K562 (cell line): Measurements from ENCODE around the gene TSEN34. TPM values are rescaled to one million over a fixed set of nuclear protein-coding genes. Genes with fewer than 3 reads are reported as not detected.

Experiments
- CCNT2 ChIP-seq: IDR thresholded peaks from 2 replicates; pipeline ENCODE4 v1.6.1; 2011; ENCODE audit warnings: borderline replicate concordance, low read depth, mild to moderate bottlenecking, moderate library complexity, mixed read lengths, low read length; ENCODE audit not compliant: insufficient read length; ENCODE audit errors: extremely low read depth
- EHMT2 ChIP-seq: fragments of 450-650 bp; IDR thresholded peaks from 2 replicates; pipeline ENCODE4 v1.6.1; 2018; ENCODE audit warnings: antibody characterized with exemption
- GABPB2 ChIP-seq: fragments of 250-450 bp; sonication (Bioruptor Pico); conservative IDR thresholded peaks from 2 replicates; pipeline ENCODE4 v1.5.1; 2021; ENCODE audit warnings: mild to moderate bottlenecking
- MAFF ChIP-seq: IDR thresholded peaks from 2 replicates; pipeline ENCODE4 v1.6.1; 2012; ENCODE audit warnings: low read length, improper control_type of control experiment
- MIER1 ChIP-seq: fragments of 450-650 bp; IDR thresholded peaks from 2 replicates; pipeline ENCODE4 v1.6.1; 2016; ENCODE audit warnings: antibody characterized with exemption, mild to moderate bottlenecking, low read depth
- NELFE ChIP-seq: IDR thresholded peaks from 2 replicates; pipeline ENCODE4 v1.6.1; 2011; ENCODE audit warnings: mild to moderate bottlenecking; ENCODE audit not compliant: insufficient read depth, insufficient read length
- NFXL1 ChIP-seq: fragments of 450-650 bp; formaldehyde crosslinking; IDR thresholded peaks from 2 replicates; pipeline ENCODE4 v1.4.0; 2021; ENCODE audit warnings: mild to moderate bottlenecking
- NR4A1 ChIP-seq, 2 experiments: fragments of 250-450 bp in 1 of 2; fragments of 450-650 bp in 1 of 2; sonication (Bioruptor Pico) in 1 of 2; IDR thresholded peaks; 2 replicates each; pipeline versions ENCODE4 v1.4.0 to v1.6.1; 2016 to 2020; ENCODE audit warnings: mild to moderate bottlenecking in 2 of 2, missing compliant biosample characterization in 1 of 2, missing genetic modification characterization in 1 of 2, moderate library complexity in 1 of 2
- PHTF2 ChIP-seq: fragments of 250-450 bp; sonication (Bioruptor Pico); IDR thresholded peaks from 2 replicates; pipeline ENCODE4 v1.5.0; 2021; ENCODE audit warnings: mild to moderate bottlenecking
- PML ChIP-seq: IDR thresholded peaks from 2 replicates; pipeline ENCODE4 v1.6.1; 2012; ENCODE audit warnings: low read length, inconsistent platforms
- RAD21 ChIP-seq, 2 experiments: fragments of 250-450 bp in 1 of 2; fragments of 450-650 bp in 1 of 2; sonication (Bioruptor Pico) in 1 of 2; formaldehyde crosslinking in 1 of 2; IDR thresholded peaks in 1 of 2; conservative IDR thresholded peaks in 1 of 2; 2 replicates each; pipeline versions ENCODE4 v1.4.0 to v1.8.0; 2020 to 2022; ENCODE audit warnings: mild to moderate bottlenecking in 2 of 2, moderate library complexity in 1 of 2
- RBM22 ChIP-seq: fragments of 200-400 bp; formaldehyde crosslinking; IDR thresholded peaks from 2 replicates; pipeline ENCODE4 v1.6.1; 2018; ENCODE audit warnings: low read length, low read depth; ENCODE audit not compliant: poor library complexity, severe bottlenecking
- SETDB1 ChIP-seq: IDR thresholded peaks from one replicate; pipeline ENCODE4 v1.6.1; 2012; ENCODE audit warnings: low read length, control low read depth, inconsistent platforms
- SIX5 ChIP-seq, 2 experiments: IDR thresholded peaks; 2 replicates each; pipeline ENCODE4 v1.6.1; 2011; ENCODE audit warnings: low read length in 2 of 2, borderline replicate concordance in 1 of 2, low read depth in 1 of 2, mild to moderate bottlenecking in 1 of 2, moderate library complexity in 1 of 2; ENCODE audit not compliant: insufficient read depth in 1 of 2
- SREBF2 ChIP-seq: sonication (generic); formaldehyde crosslinking; IDR thresholded peaks from 2 replicates; pipeline ENCODE4 v1.4.0; 2020; ENCODE audit warnings: mild to moderate bottlenecking, missing genetic modification reagents
- TAL1 ChIP-seq: fragments of 450-650 bp; IDR thresholded peaks from 2 replicates; pipeline ENCODE4 v1.6.1; 2016; ENCODE audit warnings: mild to moderate bottlenecking
- ZKSCAN8 ChIP-seq: fragments of 200-800 bp; sonication (Bioruptor generic); IDR thresholded peaks from 2 replicates; pipeline ENCODE4 v1.6.1; 2016; ENCODE audit warnings: missing genetic modification characterization, missing compliant biosample characterization
- polyA plus RNA-seq, 8 experiments: library from polyadenylated mRNA; depleted of rRNA in 4 of 8; stranded (reverse) in 5 of 8; unstranded in 3 of 8; fragments of >200 nt; fragmentation: Nextera tagmentation in 2 of 8; fragmentation: Illumina TruSeq in 1 of 8; extraction: Ambion mirVana in 2 of 8; extraction: Trizol in 1 of 8; gene quantifications; 2 replicates each; pipeline versions ENCODE4 v1.2.1 to v1.2.3, GENCODE V29; 2011 to 2014; ENCODE audit warnings: inconsistent platforms in 1 of 8, missing spikeins in 1 of 8
- total RNA-seq, 7 experiments: library from RNA; depleted of rRNA in 6 of 7; stranded (reverse); fragments of >200 nt in 6 of 7; fragmentation: Illumina TruSeq in 2 of 7; extraction: Trizol in 2 of 7; gene quantifications; 2 replicates each; pipeline versions ENCODE4 v1.2.1 to v1.2.3, GENCODE V29; 2011 to 2021; ENCODE audit warnings: low replicate concordance in 1 of 7
- TF ChIP-seq, protein P1 (sequence below): sonication (generic); formaldehyde crosslinking; IDR thresholded peaks from 2 replicates; pipeline ENCODE4 v1.8.1; 2023; ENCODE audit warnings: mild to moderate bottlenecking, missing genetic modification reagents
- TF ChIP-seq, protein P2 (sequence below): fragments of 250-450 bp; sonication (Bioruptor Pico); IDR thresholded peaks from 2 replicates; pipeline ENCODE4 v1.5.0; 2022; ENCODE audit warnings: mild to moderate bottlenecking
- TF ChIP-seq, protein P3 (sequence below): fragments of 250-450 bp; sonication (Bioruptor Pico); IDR thresholded peaks from 2 replicates; pipeline ENCODE4 v1.5.1; 2021; ENCODE audit warnings: mild to moderate bottlenecking
- TF ChIP-seq, protein P4 (sequence below): fragments of 450-650 bp; formaldehyde crosslinking; IDR thresholded peaks from 2 replicates; pipeline ENCODE4 v1.4.0; 2022; ENCODE audit warnings: missing genetic modification characterization

The TSEN34 gene
- total and polyA plus RNA-seq, 9 of the 15 experiments (the other 6 are each of a cell fraction or from before 2014, with no cell fraction given): 3.1 to 57.6 (median 29.5) TPM

DNA sequence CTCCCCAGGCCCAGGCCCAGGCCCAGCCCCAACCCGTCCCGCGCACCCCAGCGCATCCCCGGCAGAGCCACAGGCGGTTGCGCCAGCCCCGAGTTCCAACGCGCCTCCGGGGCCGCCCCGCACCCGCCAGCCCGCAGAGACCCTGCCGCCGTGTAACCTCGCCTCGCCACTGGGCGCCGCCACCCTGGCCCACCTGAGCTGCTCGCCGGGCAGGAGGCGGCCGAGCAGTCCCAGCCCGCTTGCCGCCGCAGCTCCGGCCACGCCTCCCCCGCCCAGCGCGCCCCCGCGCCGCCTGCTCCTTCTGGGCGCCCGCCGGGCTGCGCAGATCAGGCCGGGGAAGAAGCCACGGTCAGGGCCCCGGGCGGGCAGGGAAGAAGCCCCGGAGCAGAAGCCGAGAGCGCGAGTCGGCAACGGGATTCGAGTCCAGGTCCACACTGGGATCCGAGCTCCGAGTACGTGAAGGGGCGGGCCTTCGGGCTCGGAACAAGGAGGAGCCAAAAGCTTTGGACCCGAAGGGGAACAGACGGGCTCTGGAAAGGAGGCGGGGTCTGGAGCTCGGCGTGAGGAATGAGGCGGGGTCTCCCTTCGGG is 1.9 kb upstream of the TSEN34 start, which contains the start of gene MBOAT7 (continued):
- TF ChIP-seq, protein P1, sequence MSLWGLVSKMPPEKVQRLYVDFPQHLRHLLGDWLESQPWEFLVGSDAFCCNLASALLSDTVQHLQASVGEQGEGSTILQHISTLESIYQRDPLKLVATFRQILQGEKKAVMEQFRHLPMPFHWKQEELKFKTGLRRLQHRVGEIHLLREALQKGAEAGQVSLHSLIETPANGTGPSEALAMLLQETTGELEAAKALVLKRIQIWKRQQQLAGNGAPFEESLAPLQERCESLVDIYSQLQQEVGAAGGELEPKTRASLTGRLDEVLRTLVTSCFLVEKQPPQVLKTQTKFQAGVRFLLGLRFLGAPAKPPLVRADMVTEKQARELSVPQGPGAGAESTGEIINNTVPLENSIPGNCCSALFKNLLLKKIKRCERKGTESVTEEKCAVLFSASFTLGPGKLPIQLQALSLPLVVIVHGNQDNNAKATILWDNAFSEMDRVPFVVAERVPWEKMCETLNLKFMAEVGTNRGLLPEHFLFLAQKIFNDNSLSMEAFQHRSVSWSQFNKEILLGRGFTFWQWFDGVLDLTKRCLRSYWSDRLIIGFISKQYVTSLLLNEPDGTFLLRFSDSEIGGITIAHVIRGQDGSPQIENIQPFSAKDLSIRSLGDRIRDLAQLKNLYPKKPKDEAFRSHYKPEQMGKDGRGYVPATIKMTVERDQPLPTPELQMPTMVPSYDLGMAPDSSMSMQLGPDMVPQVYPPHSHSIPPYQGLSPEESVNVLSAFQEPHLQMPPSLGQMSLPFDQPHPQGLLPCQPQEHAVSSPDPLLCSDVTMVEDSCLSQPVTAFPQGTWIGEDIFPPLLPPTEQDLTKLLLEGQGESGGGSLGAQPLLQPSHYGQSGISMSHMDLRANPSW: no peak
- no peak for TF ChIP-seq MIER1
- TF ChIP-seq SETDB1: no peak
- TF ChIP-seq PML: no peak
- TF ChIP-seq GABPB2 (CRISPR knock-in tag): no peak
- TF ChIP-seq SREBF2 (CRISPR knock-in tag): no peak
- TF ChIP-seq NFXL1: no peak
- no peak for TF ChIP-seq SIX5 (IDR thresholded peaks at IDR 0.05; ENCODE audit: borderline replicate concordance in 1 of 2, insufficient read depth in 1 of 2, low read depth in 1 of 2, low read length in 2 of 2)
- no peak for TF ChIP-seq NELFE
- TF ChIP-seq, protein P2, sequence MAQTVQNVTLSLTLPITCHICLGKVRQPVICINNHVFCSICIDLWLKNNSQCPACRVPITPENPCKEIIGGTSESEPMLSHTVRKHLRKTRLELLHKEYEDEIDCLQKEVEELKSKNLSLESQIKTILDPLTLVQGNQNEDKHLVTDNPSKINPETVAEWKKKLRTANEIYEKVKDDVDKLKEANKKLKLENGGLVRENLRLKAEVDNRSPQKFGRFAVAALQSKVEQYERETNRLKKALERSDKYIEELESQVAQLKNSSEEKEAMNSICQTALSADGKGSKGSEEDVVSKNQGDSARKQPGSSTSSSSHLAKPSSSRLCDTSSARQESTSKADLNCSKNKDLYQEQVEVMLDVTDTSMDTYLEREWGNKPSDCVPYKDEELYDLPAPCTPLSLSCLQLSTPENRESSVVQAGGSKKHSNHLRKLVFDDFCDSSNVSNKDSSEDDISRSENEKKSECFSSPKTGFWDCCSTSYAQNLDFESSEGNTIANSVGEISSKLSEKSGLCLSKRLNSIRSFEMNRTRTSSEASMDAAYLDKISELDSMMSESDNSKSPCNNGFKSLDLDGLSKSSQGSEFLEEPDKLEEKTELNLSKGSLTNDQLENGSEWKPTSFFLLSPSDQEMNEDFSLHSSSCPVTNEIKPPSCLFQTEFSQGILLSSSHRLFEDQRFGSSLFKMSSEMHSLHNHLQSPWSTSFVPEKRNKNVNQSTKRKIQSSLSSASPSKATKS: no peak
- no peak for TF ChIP-seq MAFF
- TF ChIP-seq RBM22: no peak
- TF ChIP-seq, protein P3, sequence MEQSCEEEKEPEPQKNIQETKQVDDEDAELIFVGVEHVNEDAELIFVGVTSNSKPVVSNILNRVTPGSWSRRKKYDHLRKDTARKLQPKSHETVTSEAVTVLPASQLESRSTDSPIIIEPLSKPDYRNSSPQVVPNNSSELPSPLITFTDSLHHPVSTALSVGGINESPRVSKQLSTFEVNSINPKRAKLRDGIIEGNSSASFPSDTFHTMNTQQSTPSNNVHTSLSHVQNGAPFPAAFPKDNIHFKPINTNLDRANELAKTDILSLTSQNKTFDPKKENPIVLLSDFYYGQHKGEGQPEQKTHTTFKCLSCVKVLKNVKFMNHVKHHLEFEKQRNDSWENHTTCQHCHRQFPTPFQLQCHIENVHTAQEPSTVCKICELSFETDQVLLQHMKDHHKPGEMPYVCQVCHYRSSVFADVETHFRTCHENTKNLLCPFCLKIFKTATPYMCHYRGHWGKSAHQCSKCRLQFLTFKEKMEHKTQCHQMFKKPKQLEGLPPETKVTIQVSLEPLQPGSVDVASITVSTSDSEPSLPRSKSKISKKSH (CRISPR knock-in tag): no peak
- TF ChIP-seq TAL1: no peak
- TF ChIP-seq NR4A1 (CRISPR knock-in tag; IDR thresholded peaks at IDR 0.05): no peak
- 0 out of 2 replicates have a peak, but pooled peaks have one; percentile 19 for TF ChIP-seq NR4A1 (tag; IDR thresholded peaks at IDR 0.05)
- peak in 1 of 2 experiments; percentile 39; a peak in 2 of 4 replicates for TF ChIP-seq RAD21 (CRISPR knock-in tag; conservative IDR thresholded peaks at IDR 0.05 in 1 of 2, IDR thresholded peaks at IDR 0.05 in 1 of 2)
- TF ChIP-seq CCNT2: peak; percentile 81
- no peak for TF ChIP-seq ZKSCAN8
- TF ChIP-seq EHMT2: no peak
- TF ChIP-seq, protein P4, sequence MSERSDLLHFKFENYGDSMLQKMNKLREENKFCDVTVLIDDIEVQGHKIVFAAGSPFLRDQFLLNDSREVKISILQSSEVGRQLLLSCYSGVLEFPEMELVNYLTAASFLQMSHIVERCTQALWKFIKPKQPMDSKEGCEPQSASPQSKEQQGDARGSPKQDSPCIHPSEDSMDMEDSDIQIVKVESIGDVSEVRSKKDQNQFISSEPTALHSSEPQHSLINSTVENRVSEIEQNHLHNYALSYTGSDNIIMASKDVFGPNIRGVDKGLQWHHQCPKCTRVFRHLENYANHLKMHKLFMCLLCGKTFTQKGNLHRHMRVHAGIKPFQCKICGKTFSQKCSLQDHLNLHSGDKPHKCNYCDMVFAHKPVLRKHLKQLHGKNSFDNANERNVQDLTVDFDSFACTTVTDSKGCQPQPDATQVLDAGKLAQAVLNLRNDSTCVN (CRISPR knock-in tag): no peak
- no peak for TF ChIP-seq PHTF2
